HepG2 (cell line): ENCODE results near the gene QRICH2. TPM values are rescaled to one million over a fixed set of nuclear protein-coding genes. Genes with fewer than 3 reads are reported as not detected.

ENCODE experiments used
- AGO2 ChIP-seq: fragments of 200-400 bp; formaldehyde crosslinking; optimal IDR thresholded peaks from 2 replicates; pipeline ENCODE3; 2017; ENCODE audit warnings: mild to moderate bottlenecking, low read depth, low read length, moderate library complexity
- DR1 ChIP-seq: sonication (generic); formaldehyde crosslinking; IDR thresholded peaks from 2 replicates; pipeline ENCODE4 v1.8.0; 2021; ENCODE audit warnings: mild to moderate bottlenecking, missing genetic modification reagents, inconsistent platforms
- GATAD1 ChIP-seq: IDR thresholded peaks from 2 replicates; pipeline ENCODE4 v1.6.1; 2016; ENCODE audit warnings: missing genetic modification reagents, missing compliant biosample characterization
- JUND ChIP-seq: sonication (generic); formaldehyde crosslinking; IDR thresholded peaks from 2 replicates; pipeline ENCODE4 v1.8.0; 2022; ENCODE audit warnings: mild to moderate bottlenecking, missing genetic modification reagents
- KDM4B ChIP-seq: sonication (generic); formaldehyde crosslinking; IDR thresholded peaks from 2 replicates; pipeline ENCODE4 v1.4.0; 2020; ENCODE audit warnings: missing genetic modification reagents
- NFE2L1 ChIP-seq: sonication (generic); formaldehyde crosslinking; IDR thresholded peaks from 2 replicates; pipeline ENCODE4 v1.4.0; 2020; ENCODE audit warnings: missing genetic modification reagents, mild to moderate bottlenecking, borderline replicate concordance
- SIN3B ChIP-seq: fragments of 150-350 bp; IDR thresholded peaks from 2 replicates; pipeline ENCODE4 v1.6.1; 2014; ENCODE audit warnings: low read length
- ZNF224 ChIP-seq: sonication (generic); formaldehyde crosslinking; IDR thresholded peaks from 2 replicates; pipeline ENCODE4 v1.5.0; 2020; ENCODE audit warnings: mild to moderate bottlenecking, missing genetic modification reagents
- ZNF292 ChIP-seq: sonication (generic); formaldehyde crosslinking; IDR thresholded peaks from 2 replicates; pipeline ENCODE4 v1.8.1; 2022; ENCODE audit warnings: mild to moderate bottlenecking, low read depth, missing genetic modification reagents, borderline replicate concordance
- ZNF44 ChIP-seq: sonication (generic); formaldehyde crosslinking; IDR thresholded peaks from 2 replicates; pipeline ENCODE4 v1.5.1; 2020; ENCODE audit warnings: mild to moderate bottlenecking, missing genetic modification reagents
- ZNF501 ChIP-seq: sonication (generic); formaldehyde crosslinking; IDR thresholded peaks from 2 replicates; pipeline ENCODE4 v1.5.1; 2020; ENCODE audit warnings: mild to moderate bottlenecking, moderate library complexity, missing genetic modification reagents
- ZNF687 ChIP-seq: sonication (generic); formaldehyde crosslinking; IDR thresholded peaks from 2 replicates; pipeline ENCODE4 v1.5.1; 2020; ENCODE audit warnings: mild to moderate bottlenecking, missing genetic modification reagents, moderate library complexity
- polyA plus RNA-seq, 8 experiments: library from polyadenylated mRNA; depleted of rRNA in 3 of 8; stranded (reverse) in 7 of 8; unstranded in 1 of 8; fragments of >200 nt; fragmentation: Illumina TruSeq in 4 of 8; extraction: Trizol in 4 of 8; gene quantifications; 2 replicates each; pipeline versions ENCODE4 v1.2.1 to v1.2.3, GENCODE V29; 2011 to 2016; ENCODE audit warnings: low read depth in 4 of 8, missing spikeins in 1 of 8, mixed read lengths in 1 of 8; ENCODE audit not compliant: insufficient read depth in 1 of 8
- total RNA-seq, 5 experiments: library from RNA; depleted of rRNA; stranded (reverse); fragments of >200 nt; fragmentation: Illumina TruSeq; extraction: Trizol; gene quantifications; 2 replicates each; pipeline ENCODE4 v1.2.3, GENCODE V29; 2016; ENCODE audit warnings: low read depth in 1 of 5
- TF ChIP-seq, protein P1 (sequence below): sonication (generic); formaldehyde crosslinking; IDR thresholded peaks from 2 replicates; pipeline ENCODE4 v1.5.0; 2020; ENCODE audit warnings: mild to moderate bottlenecking, missing genetic modification reagents, borderline replicate concordance
- TF ChIP-seq, protein P2 (sequence below): sonication (generic); formaldehyde crosslinking; IDR thresholded peaks from 2 replicates; pipeline ENCODE4 v1.4.0; 2020; ENCODE audit warnings: mild to moderate bottlenecking, low read depth, missing genetic modification reagents
- TF ChIP-seq, protein P3 (sequence below): IDR thresholded peaks from 2 replicates; pipeline ENCODE4 v1.6.1; 2016; ENCODE audit warnings: mild to moderate bottlenecking

QRICH2 gene
- total and polyA plus RNA-seq, 2 of the 13 experiments (the other 11 are each of a cell fraction or from before 2014, with no cell fraction given): 3.7 to 5.7 TPM

DNA sequence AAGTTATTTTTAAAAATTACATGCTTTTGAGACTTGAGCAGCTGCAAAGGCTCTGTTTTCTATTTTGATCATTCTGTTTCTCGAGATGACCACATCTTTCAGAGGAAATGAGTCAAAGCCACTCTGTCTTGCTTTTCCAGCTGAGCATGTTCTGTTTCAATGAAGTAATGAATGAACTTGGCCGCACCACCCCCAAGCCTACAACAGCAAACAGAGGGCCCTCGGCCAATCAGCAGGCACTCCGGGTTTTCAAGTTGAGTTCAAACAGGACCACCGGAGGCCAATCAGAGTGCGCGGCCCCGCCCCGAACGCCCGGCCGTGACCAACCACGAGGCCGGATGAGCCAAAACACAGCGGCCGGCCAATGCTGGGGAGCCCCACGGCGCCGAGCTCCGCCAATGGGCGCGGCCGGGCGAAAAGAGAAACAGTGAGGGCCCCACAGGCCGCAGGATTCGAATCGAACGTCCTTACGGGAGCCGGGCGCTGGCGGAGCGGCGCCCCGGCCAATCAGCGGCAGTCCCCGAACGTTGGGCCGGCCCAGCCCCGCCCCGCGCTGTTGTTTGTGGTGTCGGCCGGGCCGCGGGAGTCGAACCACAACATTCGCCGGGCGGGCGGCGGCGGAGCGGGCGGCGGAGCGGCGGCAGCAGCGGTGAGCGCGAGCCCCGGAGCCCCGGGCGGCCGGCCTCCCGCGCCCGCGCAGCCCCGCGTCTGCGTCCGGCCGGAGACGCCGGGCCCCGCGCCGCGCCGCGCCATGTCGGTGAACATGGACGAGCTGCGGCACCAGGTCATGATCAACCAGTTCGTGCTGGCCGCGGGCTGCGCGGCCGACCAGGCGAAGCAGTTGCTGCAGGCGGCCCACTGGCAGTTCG is 43.1 kb downstream of the QRICH2 start, which contains the start of gene UBALD2 (continued):
- peak; percentile 85 for TF ChIP-seq DR1
- no peak for TF ChIP-seq ZNF44
- peak; percentile 47; the same call in 1 of the 2 replicates for TF ChIP-seq ZNF687 (CRISPR knock-in tag)
- 0 out of 2 replicates have a peak, but pooled peaks have one; percentile 12 for TF ChIP-seq JUND (CRISPR knock-in tag)
- TF ChIP-seq, protein P1, sequence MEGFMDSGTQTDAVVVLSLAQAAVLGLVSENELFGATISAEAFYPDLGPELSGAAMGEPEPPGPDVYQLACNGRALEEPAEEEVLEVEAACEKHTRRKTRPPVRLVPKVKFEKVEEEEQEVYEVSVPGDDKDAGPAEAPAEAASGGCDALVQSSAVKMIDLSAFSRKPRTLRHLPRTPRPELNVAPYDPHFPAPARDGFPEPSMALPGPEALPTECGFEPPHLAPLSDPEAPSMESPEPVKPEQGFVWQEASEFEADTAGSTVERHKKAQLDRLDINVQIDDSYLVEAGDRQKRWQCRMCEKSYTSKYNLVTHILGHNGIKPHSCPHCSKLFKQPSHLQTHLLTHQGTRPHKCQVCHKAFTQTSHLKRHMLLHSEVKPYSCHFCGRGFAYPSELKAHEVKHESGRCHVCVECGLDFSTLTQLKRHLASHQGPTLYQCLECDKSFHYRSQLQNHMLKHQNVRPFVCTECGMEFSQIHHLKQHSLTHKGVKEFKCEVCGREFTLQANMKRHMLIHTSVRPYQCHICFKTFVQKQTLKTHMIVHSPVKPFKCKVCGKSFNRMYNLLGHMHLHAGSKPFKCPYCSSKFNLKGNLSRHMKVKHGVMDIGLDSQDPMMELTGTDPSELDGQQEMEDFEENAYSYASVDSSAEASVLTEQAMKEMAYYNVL (CRISPR knock-in tag): peak; percentile 68; the same call in 1 of the 2 replicates
- no peak for TF ChIP-seq ZNF224 (CRISPR knock-in tag)
- TF ChIP-seq ZNF292 (CRISPR knock-in tag): peak; percentile 32; the same call in 1 of the 2 replicates
- TF ChIP-seq GATAD1 (CRISPR knock-in tag): peak; percentile 80
- TF ChIP-seq, protein P2, sequence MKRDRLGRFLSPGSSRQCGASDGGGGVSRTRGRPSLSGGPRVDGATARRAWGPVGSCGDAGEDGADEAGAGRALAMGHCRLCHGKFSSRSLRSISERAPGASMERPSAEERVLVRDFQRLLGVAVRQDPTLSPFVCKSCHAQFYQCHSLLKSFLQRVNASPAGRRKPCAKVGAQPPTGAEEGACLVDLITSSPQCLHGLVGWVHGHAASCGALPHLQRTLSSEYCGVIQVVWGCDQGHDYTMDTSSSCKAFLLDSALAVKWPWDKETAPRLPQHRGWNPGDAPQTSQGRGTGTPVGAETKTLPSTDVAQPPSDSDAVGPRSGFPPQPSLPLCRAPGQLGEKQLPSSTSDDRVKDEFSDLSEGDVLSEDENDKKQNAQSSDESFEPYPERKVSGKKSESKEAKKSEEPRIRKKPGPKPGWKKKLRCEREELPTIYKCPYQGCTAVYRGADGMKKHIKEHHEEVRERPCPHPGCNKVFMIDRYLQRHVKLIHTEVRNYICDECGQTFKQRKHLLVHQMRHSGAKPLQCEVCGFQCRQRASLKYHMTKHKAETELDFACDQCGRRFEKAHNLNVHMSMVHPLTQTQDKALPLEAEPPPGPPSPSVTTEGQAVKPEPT (CRISPR knock-in tag): no peak
- TF ChIP-seq, protein P3, sequence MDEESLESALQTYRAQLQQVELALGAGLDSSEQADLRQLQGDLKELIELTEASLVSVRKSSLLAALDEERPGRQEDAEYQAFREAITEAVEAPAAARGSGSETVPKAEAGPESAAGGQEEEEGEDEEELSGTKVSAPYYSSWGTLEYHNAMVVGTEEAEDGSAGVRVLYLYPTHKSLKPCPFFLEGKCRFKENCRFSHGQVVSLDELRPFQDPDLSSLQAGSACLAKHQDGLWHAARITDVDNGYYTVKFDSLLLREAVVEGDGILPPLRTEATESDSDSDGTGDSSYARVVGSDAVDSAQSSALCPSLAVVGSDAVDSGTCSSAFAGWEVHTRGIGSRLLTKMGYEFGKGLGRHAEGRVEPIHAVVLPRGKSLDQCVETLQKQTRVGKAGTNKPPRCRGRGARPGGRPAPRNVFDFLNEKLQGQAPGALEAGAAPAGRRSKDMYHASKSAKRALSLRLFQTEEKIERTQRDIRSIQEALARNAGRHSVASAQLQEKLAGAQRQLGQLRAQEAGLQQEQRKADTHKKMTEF: peak; percentile 60; the same call in 1 of the 2 replicates
- TF ChIP-seq KDM4B (CRISPR knock-in tag): no peak
- no peak for TF ChIP-seq NFE2L1
- peak; percentile 74 for TF ChIP-seq ZNF501
- TF ChIP-seq AGO2: no peak
- peak; percentile 60 for TF ChIP-seq SIN3B
